H1 (cell line): ENCODE results near the gene EXD3. TPM values are rescaled to one million over a fixed set of nuclear protein-coding genes. Genes with fewer than 3 reads are reported as not detected.
A peak's percentile ranks its signal among the peaks of the same experiment; 100 is the strongest.

Experiments used
- CHD2 ChIP-seq: IDR thresholded peaks from 2 replicates; pipeline ENCODE4 v1.6.1; 2012; ENCODE audit warnings: low read length, improper control_type of control experiment
- CTBP2 ChIP-seq: IDR thresholded peaks from 2 replicates; pipeline ENCODE4 v1.7.0; 2011; ENCODE audit warnings: borderline replicate concordance, mild to moderate bottlenecking, moderate library complexity, mixed read lengths, low read length; ENCODE audit not compliant: insufficient read depth, insufficient read length
- EP300 ChIP-seq, 2 experiments: IDR thresholded peaks; 1 replicate in 1 of 2; 2 replicates in 1 of 2; pipeline ENCODE4 v1.6.1; 2011 to 2012; ENCODE audit warnings: low read depth in 2 of 2, low read length in 2 of 2, mild to moderate bottlenecking in 2 of 2, borderline replicate concordance in 1 of 2, inconsistent platforms in 1 of 2, moderate library complexity in 1 of 2
- GABPA ChIP-seq: IDR thresholded peaks from 2 replicates; pipeline ENCODE4 v1.6.1; 2011; ENCODE audit warnings: mild to moderate bottlenecking, low read length, moderate library complexity, borderline replicate concordance; ENCODE audit not compliant: insufficient read depth
- RBBP5 ChIP-seq: IDR thresholded peaks from 2 replicates; pipeline ENCODE4 v1.7.1; 2012; ENCODE audit warnings: low read depth, mild to moderate bottlenecking, inconsistent platforms, low read length, moderate library complexity, borderline replicate concordance
- polyA plus RNA-seq, 7 experiments: library from polyadenylated mRNA; depleted of rRNA in 3 of 7; stranded (reverse) in 5 of 7; unstranded in 2 of 7; fragments of >200 nt in 5 of 7; fragments of 200-250 nt in 2 of 7; gene quantifications; 1 replicate in 5 of 7; 2 replicates in 1 of 7; 4 replicates in 1 of 7; pipeline versions ENCODE4 v1.2.1 to v1.2.3, GENCODE V29; 2011 to 2013; ENCODE audit warnings: missing spikeins in 2 of 7, mixed read lengths in 2 of 7
- total RNA-seq: library from RNA; stranded (reverse); fragmentation: NEBNext Ultra II Directional; extraction: Animal tissue kit (Norgen Biotek cat#: 25700); gene quantifications from 2 replicates; pipeline ENCODE4 v1.2.1, GENCODE V29; 2021
- TF ChIP-seq, protein P1 (sequence below): fragments of 300-600 bp; sonication (generic); IDR thresholded peaks from 2 replicates; pipeline ENCODE4 v1.7.1; 2012; ENCODE audit warnings: low read length, moderate library complexity, mild to moderate bottlenecking, inconsistent platforms; ENCODE audit not compliant: insufficient replicate concordance
- TF ChIP-seq, protein P2 (sequence below): IDR thresholded peaks from 2 replicates; pipeline ENCODE4 v1.6.1; 2011; ENCODE audit warnings: low read length, improper control_type of control experiment

The EXD3 gene
- total and polyA plus RNA-seq, 2 of the 8 experiments (the other 6 are each of a cell fraction or from before 2014, with no cell fraction given) = 7.2 to 9.4 TPM

DNA sequence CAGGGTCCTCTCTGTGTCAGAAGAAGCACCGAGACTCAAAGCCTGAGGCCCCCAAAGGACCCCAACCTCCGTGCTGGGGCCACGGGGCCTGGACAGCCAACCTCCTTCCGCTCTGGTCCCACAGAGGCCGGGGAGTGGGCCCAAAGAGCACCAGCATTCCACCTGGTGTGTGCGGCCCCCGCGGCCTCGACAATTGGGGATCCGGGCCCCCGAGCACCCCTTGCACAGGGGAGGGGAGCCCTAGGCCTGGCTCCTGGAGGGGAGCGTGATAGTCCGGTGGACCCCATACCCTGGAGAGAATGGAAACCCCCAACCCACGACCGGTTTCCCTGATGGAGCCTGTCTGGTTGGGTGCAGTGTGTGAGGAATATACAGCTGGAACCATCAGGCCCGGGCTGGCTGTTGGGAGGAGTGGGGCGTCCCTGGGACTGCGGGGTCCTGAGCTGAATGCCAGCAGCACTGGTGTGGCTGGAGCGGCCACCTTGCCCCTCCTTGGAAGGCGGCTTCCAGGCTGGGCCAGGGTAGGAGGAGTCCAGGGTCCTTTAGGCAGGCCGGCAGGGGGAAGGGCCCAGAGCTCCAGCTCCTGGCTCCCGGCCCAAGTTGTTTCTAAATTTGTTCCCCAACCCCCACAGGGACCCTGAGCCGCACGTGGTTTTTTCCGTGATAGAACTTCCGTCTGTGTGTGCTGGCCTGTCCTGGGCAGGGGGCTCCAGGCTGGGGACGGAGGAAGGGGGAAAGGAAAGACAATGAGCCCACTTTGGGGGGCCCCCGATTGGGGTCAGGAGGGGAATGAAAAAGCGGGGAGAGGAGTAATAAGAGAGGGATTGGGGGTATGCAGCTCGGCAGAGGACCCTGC lies 146.3 kb downstream of the EXD3 start (continued):
- TF ChIP-seq, protein P1, sequence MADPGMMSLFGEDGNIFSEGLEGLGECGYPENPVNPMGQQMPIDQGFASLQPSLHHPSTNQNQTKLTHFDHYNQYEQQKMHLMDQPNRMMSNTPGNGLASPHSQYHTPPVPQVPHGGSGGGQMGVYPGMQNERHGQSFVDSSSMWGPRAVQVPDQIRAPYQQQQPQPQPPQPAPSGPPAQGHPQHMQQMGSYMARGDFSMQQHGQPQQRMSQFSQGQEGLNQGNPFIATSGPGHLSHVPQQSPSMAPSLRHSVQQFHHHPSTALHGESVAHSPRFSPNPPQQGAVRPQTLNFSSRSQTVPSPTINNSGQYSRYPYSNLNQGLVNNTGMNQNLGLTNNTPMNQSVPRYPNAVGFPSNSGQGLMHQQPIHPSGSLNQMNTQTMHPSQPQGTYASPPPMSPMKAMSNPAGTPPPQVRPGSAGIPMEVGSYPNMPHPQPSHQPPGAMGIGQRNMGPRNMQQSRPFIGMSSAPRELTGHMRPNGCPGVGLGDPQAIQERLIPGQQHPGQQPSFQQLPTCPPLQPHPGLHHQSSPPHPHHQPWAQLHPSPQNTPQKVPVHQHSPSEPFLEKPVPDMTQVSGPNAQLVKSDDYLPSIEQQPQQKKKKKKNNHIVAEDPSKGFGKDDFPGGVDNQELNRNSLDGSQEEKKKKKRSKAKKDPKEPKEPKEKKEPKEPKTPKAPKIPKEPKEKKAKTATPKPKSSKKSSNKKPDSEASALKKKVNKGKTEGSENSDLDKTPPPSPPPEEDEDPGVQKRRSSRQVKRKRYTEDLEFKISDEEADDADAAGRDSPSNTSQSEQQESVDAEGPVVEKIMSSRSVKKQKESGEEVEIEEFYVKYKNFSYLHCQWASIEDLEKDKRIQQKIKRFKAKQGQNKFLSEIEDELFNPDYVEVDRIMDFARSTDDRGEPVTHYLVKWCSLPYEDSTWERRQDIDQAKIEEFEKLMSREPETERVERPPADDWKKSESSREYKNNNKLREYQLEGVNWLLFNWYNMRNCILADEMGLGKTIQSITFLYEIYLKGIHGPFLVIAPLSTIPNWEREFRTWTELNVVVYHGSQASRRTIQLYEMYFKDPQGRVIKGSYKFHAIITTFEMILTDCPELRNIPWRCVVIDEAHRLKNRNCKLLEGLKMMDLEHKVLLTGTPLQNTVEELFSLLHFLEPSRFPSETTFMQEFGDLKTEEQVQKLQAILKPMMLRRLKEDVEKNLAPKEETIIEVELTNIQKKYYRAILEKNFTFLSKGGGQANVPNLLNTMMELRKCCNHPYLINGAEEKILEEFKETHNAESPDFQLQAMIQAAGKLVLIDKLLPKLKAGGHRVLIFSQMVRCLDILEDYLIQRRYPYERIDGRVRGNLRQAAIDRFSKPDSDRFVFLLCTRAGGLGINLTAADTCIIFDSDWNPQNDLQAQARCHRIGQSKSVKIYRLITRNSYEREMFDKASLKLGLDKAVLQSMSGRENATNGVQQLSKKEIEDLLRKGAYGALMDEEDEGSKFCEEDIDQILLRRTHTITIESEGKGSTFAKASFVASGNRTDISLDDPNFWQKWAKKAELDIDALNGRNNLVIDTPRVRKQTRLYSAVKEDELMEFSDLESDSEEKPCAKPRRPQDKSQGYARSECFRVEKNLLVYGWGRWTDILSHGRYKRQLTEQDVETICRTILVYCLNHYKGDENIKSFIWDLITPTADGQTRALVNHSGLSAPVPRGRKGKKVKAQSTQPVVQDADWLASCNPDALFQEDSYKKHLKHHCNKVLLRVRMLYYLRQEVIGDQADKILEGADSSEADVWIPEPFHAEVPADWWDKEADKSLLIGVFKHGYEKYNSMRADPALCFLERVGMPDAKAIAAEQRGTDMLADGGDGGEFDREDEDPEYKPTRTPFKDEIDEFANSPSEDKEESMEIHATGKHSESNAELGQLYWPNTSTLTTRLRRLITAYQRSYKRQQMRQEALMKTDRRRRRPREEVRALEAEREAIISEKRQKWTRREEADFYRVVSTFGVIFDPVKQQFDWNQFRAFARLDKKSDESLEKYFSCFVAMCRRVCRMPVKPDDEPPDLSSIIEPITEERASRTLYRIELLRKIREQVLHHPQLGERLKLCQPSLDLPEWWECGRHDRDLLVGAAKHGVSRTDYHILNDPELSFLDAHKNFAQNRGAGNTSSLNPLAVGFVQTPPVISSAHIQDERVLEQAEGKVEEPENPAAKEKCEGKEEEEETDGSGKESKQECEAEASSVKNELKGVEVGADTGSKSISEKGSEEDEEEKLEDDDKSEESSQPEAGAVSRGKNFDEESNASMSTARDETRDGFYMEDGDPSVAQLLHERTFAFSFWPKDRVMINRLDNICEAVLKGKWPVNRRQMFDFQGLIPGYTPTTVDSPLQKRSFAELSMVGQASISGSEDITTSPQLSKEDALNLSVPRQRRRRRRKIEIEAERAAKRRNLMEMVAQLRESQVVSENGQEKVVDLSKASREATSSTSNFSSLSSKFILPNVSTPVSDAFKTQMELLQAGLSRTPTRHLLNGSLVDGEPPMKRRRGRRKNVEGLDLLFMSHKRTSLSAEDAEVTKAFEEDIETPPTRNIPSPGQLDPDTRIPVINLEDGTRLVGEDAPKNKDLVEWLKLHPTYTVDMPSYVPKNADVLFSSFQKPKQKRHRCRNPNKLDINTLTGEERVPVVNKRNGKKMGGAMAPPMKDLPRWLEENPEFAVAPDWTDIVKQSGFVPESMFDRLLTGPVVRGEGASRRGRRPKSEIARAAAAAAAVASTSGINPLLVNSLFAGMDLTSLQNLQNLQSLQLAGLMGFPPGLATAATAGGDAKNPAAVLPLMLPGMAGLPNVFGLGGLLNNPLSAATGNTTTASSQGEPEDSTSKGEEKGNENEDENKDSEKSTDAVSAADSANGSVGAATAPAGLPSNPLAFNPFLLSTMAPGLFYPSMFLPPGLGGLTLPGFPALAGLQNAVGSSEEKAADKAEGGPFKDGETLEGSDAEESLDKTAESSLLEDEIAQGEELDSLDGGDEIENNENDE = no peak
- peak; percentile 68; the same call in 1 of the 2 replicates for TF ChIP-seq RBBP5
- TF ChIP-seq CHD2 = no peak
- TF ChIP-seq, protein P2, sequence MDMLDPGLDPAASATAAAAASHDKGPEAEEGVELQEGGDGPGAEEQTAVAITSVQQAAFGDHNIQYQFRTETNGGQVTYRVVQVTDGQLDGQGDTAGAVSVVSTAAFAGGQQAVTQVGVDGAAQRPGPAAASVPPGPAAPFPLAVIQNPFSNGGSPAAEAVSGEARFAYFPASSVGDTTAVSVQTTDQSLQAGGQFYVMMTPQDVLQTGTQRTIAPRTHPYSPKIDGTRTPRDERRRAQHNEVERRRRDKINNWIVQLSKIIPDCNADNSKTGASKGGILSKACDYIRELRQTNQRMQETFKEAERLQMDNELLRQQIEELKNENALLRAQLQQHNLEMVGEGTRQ = no peak
- TF ChIP-seq GABPA = 0 out of 2 replicates have a peak, but pooled peaks have one; percentile 61
- peak; percentile 27 for TF ChIP-seq CTBP2
- no peak for TF ChIP-seq EP300 (IDR thresholded peaks at IDR 0.05; ENCODE audit: borderline replicate concordance in 1 of 2, low read depth in 2 of 2, low read length in 2 of 2)
